ENCODE data around the gene CCNJ.

The CCNJ gene

GRCh38 chr10:96022739-96023138 is 20.6 kb upstream of the CCNJ start:
- TF ChIP-seq CTCF (conservative IDR thresholded peaks at IDR 0.05) (no peak), ZFX (IDR thresholded peaks at IDR 0.05) (no peak)
- no peak overlapping the region for H3K27ac ChIP-seq

- no peak overlapping the region for H3K27ac ChIP-seq
- TF ChIP-seq ZFX (IDR thresholded peaks at IDR 0.05) (no peak), CTCF (conservative IDR thresholded peaks at IDR 0.05) (no peak)
Measured at GRCh38 chr10:96023168-96023567, 20.2 kb upstream of the CCNJ start.

- H3K27ac ChIP-seq = no peak overlapping the region
- peak; percentile 23; the same call in 1 of the 2 replicates for TF ChIP-seq CTCF (conservative IDR thresholded peaks at IDR 0.05)
- TF ChIP-seq ZFX (IDR thresholded peaks at IDR 0.05) = no peak
Measured at GRCh38 chr10:96025566-96025965, 17.8 kb upstream of the CCNJ start.

GRCh38 chr10:96034625-96035024 is 8.8 kb upstream of the CCNJ start:
- TF ChIP-seq CTCF (conservative IDR thresholded peaks at IDR 0.05) = no peak
- no peak for TF ChIP-seq ZFX (IDR thresholded peaks at IDR 0.05)
- no peak overlapping the region for H3K27ac ChIP-seq

- H3K27ac ChIP-seq = no peak overlapping the region
- no peak for TF ChIP-seq CTCF (conservative IDR thresholded peaks at IDR 0.05)
- no peak for TF ChIP-seq ZFX (IDR thresholded peaks at IDR 0.05)
Measured at GRCh38 chr10:96038476-96039387, 4.7 kb upstream of the CCNJ start.

GRCh38 chr10:96041146-96041545 is 2.2 kb upstream of the CCNJ start:
- no peak overlapping the region for H3K27ac ChIP-seq
- no peak for TF ChIP-seq ZFX (IDR thresholded peaks at IDR 0.05)
- TF ChIP-seq CTCF (conservative IDR thresholded peaks at IDR 0.05) = no peak

GRCh38 chr10:96043893-96044715 is 721 bp downstream of the CCNJ start:
- TF ChIP-seq ZFX (IDR thresholded peaks at IDR 0.05) (no peak), CTCF (conservative IDR thresholded peaks at IDR 0.05) (no peak)
- H3K27ac ChIP-seq = no peak overlapping the region

Measured in C4-2B (cell line).